Neuron (in vitro differentiated cells): ENCODE data around the gene ABL1.
"Not testable (repeated sequence)": the region's sequence is repeated elsewhere in the genome, so short reads cannot be mapped to it uniquely, and the experiment has no call there.

Experiments used
- H2AFZ ChIP-seq: one replicate; pipeline ENCODE4 v1.6.1; 2013; ENCODE audit warnings: low read depth, mild to moderate bottlenecking, inconsistent platforms, low read length, moderate library complexity
- H3K27me3 ChIP-seq: one replicate; pipeline ENCODE4 v1.6.1; 2013; ENCODE audit warnings: low read length; ENCODE audit not compliant: insufficient read depth
- H3K36me3 ChIP-seq: one replicate; pipeline ENCODE4 v1.6.1; 2013; ENCODE audit warnings: low read length; ENCODE audit not compliant: insufficient read depth
- H3K4me1 ChIP-seq: one replicate; pipeline ENCODE4 v1.6.1; 2013; ENCODE audit warnings: low read length; ENCODE audit not compliant: insufficient read depth
- H3K4me3 ChIP-seq: 2 replicates; pipeline ENCODE4 v1.5.1; 2013; ENCODE audit warnings: mild to moderate bottlenecking, low read length, moderate library complexity
- H3K9me3 ChIP-seq: one replicate; pipeline ENCODE4 v1.6.1; 2013; ENCODE audit warnings: low read length

The ABL1 gene

DNA sequence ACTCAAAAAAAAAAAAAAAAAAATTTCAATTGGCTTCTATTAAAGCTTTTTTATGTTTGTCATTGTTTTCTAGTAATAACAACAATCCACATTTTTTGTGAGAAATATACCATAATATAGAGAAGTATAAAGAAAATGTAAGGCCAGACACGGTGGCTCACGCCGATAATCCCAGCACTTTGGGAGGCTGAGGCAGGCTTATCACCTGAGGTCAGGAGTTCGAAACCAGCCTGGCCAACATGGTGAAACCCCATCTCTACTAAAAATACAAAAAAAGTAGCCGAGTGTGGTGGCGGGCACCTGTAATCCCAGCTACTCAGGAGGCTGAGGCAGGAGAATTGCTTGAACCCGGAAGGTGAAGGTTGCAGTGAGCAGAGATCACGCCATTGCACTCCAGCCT lies 13.5 kb downstream of the ABL1 start:
- H3K27me3 ChIP-seq, H3K36me3 ChIP-seq, H3K9me3 ChIP-seq, H2AFZ ChIP-seq, H3K4me3 ChIP-seq: not testable (repeated sequence)
- H3K4me1 ChIP-seq = peaks cover 29% of the 10 kb centered on the region

DNA sequence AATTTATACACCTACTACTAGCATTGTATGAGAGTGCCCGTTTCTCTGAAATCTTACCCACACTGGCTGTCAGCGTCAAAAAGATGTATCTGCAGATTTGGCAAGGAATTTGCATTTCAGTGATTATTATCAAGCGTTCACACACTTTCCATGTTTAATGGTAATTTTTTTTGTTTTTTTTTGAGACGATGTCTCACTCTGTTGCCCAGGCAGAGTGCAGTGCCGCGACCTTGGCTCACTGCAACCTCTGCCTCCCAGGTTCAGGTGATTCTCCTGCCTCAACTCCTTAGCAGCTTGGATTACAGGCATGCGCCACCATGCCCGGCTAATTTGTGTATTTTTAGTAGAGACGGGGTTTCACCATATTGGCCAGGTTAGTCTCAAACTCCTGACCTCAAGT lies 14.3 kb downstream of the ABL1 start:
- Histone ChIP-seq H3K4me1 (peaks cover 29% of the 10 kb centered on the region), H3K9me3 (no peaks in the 10 kb centered on the region), H3K4me3 (no peak overlapping the region), H3K36me3 (peaks cover 12% of the 10 kb centered on the region), H3K27me3 (no peaks in the 10 kb centered on the region), H2AFZ (no peak overlapping the region)

DNA sequence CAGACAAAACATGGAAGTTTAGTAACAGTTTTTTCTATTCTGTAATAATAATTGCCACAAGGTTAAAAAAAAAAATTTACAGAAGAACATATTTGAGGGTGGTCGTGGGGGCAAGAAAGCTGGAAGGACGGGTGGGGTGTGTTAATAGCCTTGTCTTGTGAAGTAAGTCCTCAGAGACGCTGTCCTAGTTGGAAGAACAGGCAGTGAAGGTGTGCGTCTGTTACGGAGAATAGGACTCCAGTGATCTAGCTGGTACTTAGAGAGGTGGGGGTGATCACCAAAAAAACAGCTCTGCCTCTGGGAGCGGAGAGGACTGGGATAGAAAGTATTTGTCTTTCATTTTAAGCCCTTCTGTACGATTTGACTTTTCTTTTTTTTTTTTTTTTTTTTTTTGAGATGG lies 17.7 kb downstream of the ABL1 start:
- Histone ChIP-seq H2AFZ (no peak overlapping the region), H3K4me1 (peaks cover 2% of the 10 kb centered on the region), H3K4me3 (no peak overlapping the region), H3K36me3 (peaks cover 41% of the 10 kb centered on the region), H3K27me3 (no peaks in the 10 kb centered on the region), H3K9me3 (no peaks in the 10 kb centered on the region)

GRCh38 chr9:130854092-130854491 lies 19.0 kb downstream of the ABL1 start:
- Histone ChIP-seq H2AFZ (no peak overlapping the region), H3K4me3 (no peak overlapping the region), H3K4me1 (no peaks in the 10 kb centered on the region), H3K36me3 (peaks cover 54% of the 10 kb centered on the region), H3K9me3 (no peaks in the 10 kb centered on the region), H3K27me3 (no peaks in the 10 kb centered on the region)

- no peaks in the 10 kb centered on the region for H3K27me3 ChIP-seq
- no peak overlapping the region for H2AFZ ChIP-seq
- peaks cover 3% of the 10 kb centered on the region for H3K4me1 ChIP-seq
- H3K4me3 ChIP-seq = no peak overlapping the region
- no peaks in the 10 kb centered on the region for H3K9me3 ChIP-seq
- peaks cover 59% of the 10 kb centered on the region for H3K36me3 ChIP-seq
These were observed 19.8 kb downstream of the ABL1 start for GRCh38 chr9:130854835-130855234.

DNA sequence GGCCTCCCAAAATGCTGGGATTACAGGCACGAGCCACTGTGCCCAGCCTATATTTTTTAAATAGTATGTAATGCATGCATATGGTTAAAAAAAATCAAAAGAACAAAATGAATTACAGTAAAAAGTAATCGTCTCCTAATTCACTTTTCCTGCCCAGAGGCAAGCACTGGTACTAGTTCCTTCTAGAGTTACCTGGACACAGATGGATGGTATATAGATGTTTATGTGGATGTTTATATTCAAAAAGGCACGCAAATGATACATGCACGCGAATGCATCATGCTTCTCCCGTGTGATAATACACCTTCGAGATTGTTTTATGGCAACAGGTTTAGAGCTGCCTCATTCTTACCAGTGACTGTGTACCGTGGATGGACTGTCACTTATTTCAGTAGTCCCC lies 21.4 kb downstream of the ABL1 start:
- Histone ChIP-seq H2AFZ (no peak overlapping the region), H3K36me3 (peaks cover 62% of the 10 kb centered on the region), H3K4me3 (no peak overlapping the region)

GRCh38 chr9:130857864-130858738 lies 23.0 kb downstream of the ABL1 start:
- peaks cover 17% of the 10 kb centered on the region for H3K4me1 ChIP-seq
- no peak overlapping the region for H2AFZ ChIP-seq
- H3K4me3 ChIP-seq = no peak overlapping the region
- peaks cover 74% of the 10 kb centered on the region for H3K36me3 ChIP-seq
- no peaks in the 10 kb centered on the region for H3K27me3 ChIP-seq
- no peaks in the 10 kb centered on the region for H3K9me3 ChIP-seq

More for the DNA sequence above, 21.4 kb downstream of the ABL1 start:
- Histone ChIP-seq H3K9me3 (no peaks in the 10 kb centered on the region), H3K27me3 (no peaks in the 10 kb centered on the region), H3K4me1 (peaks cover 17% of the 10 kb centered on the region)

GRCh38 chr9:130858739-130859705 lies 24.0 kb downstream of the ABL1 start:
- H3K4me3 ChIP-seq = no peak overlapping the region
- H3K27me3 ChIP-seq = no peaks in the 10 kb centered on the region
- no peak overlapping the region for H2AFZ ChIP-seq
- no peaks in the 10 kb centered on the region for H3K9me3 ChIP-seq
- H3K36me3 ChIP-seq = peaks cover 71% of the 10 kb centered on the region
- H3K4me1 ChIP-seq = peaks cover 17% of the 10 kb centered on the region

DNA sequence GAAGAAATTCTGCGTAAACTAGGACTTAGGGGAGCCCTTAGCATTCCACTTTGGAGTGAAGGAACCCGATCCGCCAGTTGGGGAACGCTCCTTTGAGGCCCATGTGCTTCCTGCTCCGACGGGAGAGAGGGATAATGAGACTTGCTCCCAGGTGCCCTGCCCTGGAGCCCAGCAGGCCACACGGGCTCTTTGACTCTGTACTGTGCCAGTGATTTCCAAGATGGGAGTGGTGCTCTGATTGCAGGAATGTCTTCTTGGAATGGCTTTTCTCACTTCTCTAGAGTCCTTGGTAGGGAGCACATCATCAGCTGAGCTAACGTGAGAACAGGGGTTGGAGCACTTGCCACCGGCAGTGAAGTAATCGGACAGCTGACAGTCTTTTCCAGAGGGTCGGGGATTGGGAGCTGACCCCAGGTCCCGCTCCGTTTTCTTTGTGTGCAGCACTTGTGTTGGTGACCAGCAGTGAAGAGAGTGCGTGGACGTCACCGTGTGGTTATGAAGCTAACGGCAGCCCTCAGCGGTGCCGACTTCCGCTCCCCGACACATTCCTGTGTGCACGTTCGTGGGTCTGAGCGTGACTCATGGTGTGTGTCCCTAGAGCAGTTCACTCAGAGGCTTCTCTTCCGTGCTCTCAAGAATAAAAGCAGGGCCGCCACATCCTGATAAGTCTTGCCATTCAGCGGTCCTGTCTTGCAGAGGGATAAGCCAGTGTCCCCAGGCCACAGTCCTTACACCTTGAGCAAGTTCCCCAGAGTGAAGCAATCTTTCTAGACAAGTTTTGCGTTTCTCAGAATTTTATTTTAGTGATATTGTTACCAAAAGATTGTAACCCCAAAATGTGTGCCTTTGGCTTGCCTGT lies 25.6 kb downstream of the ABL1 start:
- Histone ChIP-seq H3K27me3 (no peaks in the 10 kb centered on the region), H3K4me1 (peaks cover 17% of the 10 kb centered on the region), H3K36me3 (peaks cover 68% of the 10 kb centered on the region), H3K9me3 (no peaks in the 10 kb centered on the region), H3K4me3 (no peak overlapping the region), H2AFZ (no peak overlapping the region)

DNA sequence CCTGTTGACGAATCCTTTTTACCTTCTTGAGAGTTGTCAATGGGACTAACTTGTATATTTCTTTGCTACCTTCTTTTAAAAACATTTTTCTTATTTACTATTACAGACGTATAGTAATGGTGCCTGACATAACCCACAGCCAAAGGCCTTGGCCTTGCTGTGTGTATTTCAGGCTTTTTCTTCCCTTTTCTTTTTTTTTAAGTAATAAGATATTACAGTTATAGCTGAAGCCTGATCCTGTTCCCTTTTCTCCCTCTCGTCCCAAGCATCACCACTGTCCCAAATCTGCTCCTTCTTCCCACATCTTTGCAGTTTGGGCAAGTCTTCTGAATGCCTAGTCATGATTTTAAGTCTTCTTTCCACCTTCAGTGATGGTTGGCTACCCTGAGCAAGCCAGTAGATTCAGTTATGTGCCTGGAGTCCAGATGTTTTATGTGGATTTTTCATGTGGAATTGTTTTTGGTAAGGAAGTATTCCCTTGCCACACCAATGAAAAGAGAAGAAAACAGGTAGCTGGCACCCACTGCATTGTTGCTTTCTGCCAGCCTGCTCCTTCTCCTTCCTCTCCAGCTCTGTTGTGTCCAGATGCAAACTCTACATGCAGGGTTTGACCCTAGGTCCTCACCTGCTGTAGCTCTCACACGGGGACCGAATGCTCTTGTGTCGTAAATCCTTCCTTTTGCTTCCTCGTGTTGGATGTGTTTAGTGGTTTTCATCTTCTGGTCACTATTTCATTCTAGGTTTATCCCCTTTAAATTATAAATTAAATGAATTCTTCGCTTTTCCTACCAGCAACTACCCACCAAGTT lies 26.5 kb downstream of the ABL1 start:
- Histone ChIP-seq H3K4me1 (peaks cover 17% of the 10 kb centered on the region), H3K4me3 (no peak overlapping the region), H3K27me3 (no peaks in the 10 kb centered on the region), H2AFZ (no peak overlapping the region), H3K36me3 (peaks cover 66% of the 10 kb centered on the region), H3K9me3 (no peaks in the 10 kb centered on the region)

DNA sequence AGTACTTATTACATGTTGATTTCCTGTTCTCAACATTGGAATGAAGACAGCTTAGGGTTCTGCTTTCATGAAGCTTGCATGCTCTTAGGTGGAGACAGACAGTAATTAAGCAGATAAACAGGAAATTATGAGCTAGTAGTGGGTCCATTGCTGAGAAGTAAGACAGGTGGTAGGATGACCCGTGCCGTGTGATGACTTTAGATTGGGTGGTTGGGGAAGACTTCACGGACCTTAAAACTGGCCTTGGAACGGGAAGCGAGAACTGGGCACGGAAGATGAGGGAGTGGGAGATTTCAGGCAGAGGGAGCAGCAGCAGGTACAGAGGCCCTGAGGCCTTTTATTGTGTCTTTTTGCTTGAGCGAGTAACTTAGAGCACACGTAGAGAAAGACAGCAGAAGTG lies 27.2 kb downstream of the ABL1 start:
- Histone ChIP-seq H3K4me3 (no peak overlapping the region), H3K36me3 (peaks cover 65% of the 10 kb centered on the region), H3K27me3 (no peaks in the 10 kb centered on the region), H3K4me1 (peaks cover 17% of the 10 kb centered on the region), H2AFZ (no peak overlapping the region), H3K9me3 (no peaks in the 10 kb centered on the region)

DNA sequence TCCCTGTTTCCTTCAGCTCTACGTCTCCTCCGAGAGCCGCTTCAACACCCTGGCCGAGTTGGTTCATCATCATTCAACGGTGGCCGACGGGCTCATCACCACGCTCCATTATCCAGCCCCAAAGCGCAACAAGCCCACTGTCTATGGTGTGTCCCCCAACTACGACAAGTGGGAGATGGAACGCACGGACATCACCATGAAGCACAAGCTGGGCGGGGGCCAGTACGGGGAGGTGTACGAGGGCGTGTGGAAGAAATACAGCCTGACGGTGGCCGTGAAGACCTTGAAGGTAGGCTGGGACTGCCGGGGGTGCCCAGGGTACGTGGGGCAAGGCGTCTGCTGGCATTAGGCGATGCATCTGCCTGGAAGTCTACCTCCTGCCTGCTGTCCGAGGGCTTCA lies 27.7 kb downstream of the ABL1 start:
- no peaks in the 10 kb centered on the region for H3K9me3 ChIP-seq
- no peak overlapping the region for H3K4me3 ChIP-seq
- peaks cover 17% of the 10 kb centered on the region for H3K4me1 ChIP-seq
- no peak overlapping the region for H2AFZ ChIP-seq
- H3K27me3 ChIP-seq = no peaks in the 10 kb centered on the region
- H3K36me3 ChIP-seq = peaks cover 62% of the 10 kb centered on the region
